AG09309 (cell line): ENCODE data around the gene NOC2L.

ENCODE experiments used
- DNase-seq: peaks from one replicate; pipeline ENCODE4 v3.0.0-alpha.2; 2010; ENCODE audit warnings: low read depth
- H3K4me3 ChIP-seq: 2 replicates; pipeline ENCODE4 v1.5.1; 2011; ENCODE audit warnings: mild to moderate bottlenecking, low read depth, low read length, moderate library complexity; ENCODE audit not compliant: control insufficient read depth
- CTCF ChIP-seq: IDR thresholded peaks from 2 replicates; pipeline ENCODE4 v1.5.1; 2011; ENCODE audit warnings: mild to moderate bottlenecking, low read depth, low read length, inconsistent platforms; ENCODE audit not compliant: insufficient read depth, control insufficient read depth; ENCODE audit errors: missing control alignments

NOC2L gene

GRCh38 chr1:982765-983436 lies 23.8 kb upstream of the NOC2L start:
- H3K4me3 ChIP-seq, result no peak overlapping the region
- no peak for TF ChIP-seq CTCF
- no peak for DNase-seq

GRCh38 chr1:981955-982558 lies 23.0 kb upstream of the NOC2L start, which contains the start of gene PERM1:
Gene PERM1, minus strand, starts transcription at chr1:982093. Its CDS starts 1,064 bp downstream, at chr1:981029.
- no peak for DNase-seq
- no peak within 1 kb of the TSS for H3K4me3 ChIP-seq

GRCh38 chr1:981491-981954 lies 22.5 kb upstream of the NOC2L start:
- no peak overlapping the region for H3K4me3 ChIP-seq
- no peak for DNase-seq
- TF ChIP-seq CTCF, result no peak

More at GRCh38 chr1:981955-982558, 23.0 kb upstream of the NOC2L start, which contains the start of gene PERM1:
- no peak for TF ChIP-seq CTCF

GRCh38 chr1:980602-981395 lies 21.7 kb upstream of the NOC2L start:
- no peak for DNase-seq
- TF ChIP-seq CTCF, result no peak
- no peak overlapping the region for H3K4me3 ChIP-seq

- TF ChIP-seq CTCF, result no peak
- no peak overlapping the region for H3K4me3 ChIP-seq
- no peak for DNase-seq
Measured at GRCh38 chr1:980137-980571, 21.1 kb upstream of the NOC2L start.

- H3K4me3 ChIP-seq, result no peak overlapping the region
- TF ChIP-seq CTCF, result no peak
- no peak for DNase-seq
Measured at GRCh38 chr1:979744-980072, 20.7 kb upstream of the NOC2L start.
